Neural progenitor cell (in vitro differentiated cells): ENCODE results near the gene EDIL3.
"Not testable (repeated sequence)": the region's sequence is repeated elsewhere in the genome, so short reads cannot be mapped to it uniquely, and the experiment has no call there.

ENCODE experiments used
- CTCF ChIP-seq: fragments of 200-600 bp; sonication (generic); IDR thresholded peaks from 2 replicates; pipeline ENCODE4 v1.5.1; 2017; ENCODE audit warnings: antibody characterized with exemption, mild to moderate bottlenecking
- EZH2phosphoT487 ChIP-seq: fragments of 200-600 bp; sonication (generic); IDR thresholded peaks from 2 replicates; pipeline ENCODE4 v1.6.1; 2017; ENCODE audit warnings: antibody characterized with exemption

GRCh38 chr5:84297641-84298040, 87.0 kb downstream of the EDIL3 start:
- TF ChIP-seq CTCF, EZH2phosphoT487: not testable (repeated sequence)
